GM18858 (cell line): ENCODE measurements around the gene GFAP.
"Not testable (repeated sequence)": the region's sequence is repeated elsewhere in the genome, so short reads cannot be mapped to it uniquely, and the experiment has no call there.

Experiments
- ATAC-seq: cut with Tn5 transposase; IDR thresholded peaks from one replicate; pipeline ENCODE4 v1.9.1; 2021; ENCODE audit not compliant: unreplicated experiment

The GFAP gene

GRCh38 chr17:44915321-44915726, at the start of gene GFAP:
GFAP (minus strand) TSS chr17:44915500; CDS start chr17:44915486, 14 bp downstream.
- no peak for ATAC-seq

- no peak for ATAC-seq
Observed at GRCh38 chr17:44961921-44962350, 46.6 kb upstream of the GFAP start.

GRCh38 chr17:44960691-44961090, 45.4 kb upstream of the GFAP start:
- no peak for ATAC-seq

DNA sequence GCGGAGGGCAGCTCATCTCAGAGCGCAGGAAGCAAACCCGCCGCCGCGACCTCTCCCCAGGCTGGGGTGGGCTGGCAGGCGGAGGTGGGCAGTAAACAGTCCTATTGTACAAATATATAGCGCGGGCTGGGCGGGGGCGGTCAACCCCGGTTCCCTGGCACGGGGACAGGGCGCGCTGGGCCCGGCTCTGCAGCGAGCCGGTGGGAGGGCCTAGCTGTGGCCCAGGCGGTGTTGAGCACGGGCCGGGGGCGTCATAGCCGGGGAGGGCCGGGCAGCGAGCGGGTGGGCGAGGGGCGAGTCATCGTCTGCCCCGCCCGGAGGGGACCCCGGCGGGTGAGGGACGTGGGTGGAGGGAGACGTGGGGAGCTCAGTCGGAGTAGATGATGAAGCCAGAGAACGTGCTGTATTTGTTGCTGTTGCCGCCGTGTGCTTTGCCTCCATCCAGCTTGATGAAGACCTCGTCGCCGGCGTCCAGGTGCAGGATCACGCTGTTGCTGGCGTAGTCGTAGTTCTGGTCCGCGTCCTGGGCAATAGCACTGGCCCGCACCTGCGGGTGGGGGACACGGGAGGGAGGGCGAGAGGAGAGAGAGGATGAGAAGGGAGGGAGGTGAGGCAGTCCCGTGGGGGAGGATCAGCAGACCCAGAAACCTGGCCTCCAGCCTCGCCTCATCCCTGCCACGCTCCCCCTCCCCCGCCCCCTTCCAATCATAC, 44.7 kb upstream of the GFAP start:
- no peak for ATAC-seq

GRCh38 chr17:44956998-44957981, 42.0 kb upstream of the GFAP start:
- ATAC-seq, result no peak

DNA sequence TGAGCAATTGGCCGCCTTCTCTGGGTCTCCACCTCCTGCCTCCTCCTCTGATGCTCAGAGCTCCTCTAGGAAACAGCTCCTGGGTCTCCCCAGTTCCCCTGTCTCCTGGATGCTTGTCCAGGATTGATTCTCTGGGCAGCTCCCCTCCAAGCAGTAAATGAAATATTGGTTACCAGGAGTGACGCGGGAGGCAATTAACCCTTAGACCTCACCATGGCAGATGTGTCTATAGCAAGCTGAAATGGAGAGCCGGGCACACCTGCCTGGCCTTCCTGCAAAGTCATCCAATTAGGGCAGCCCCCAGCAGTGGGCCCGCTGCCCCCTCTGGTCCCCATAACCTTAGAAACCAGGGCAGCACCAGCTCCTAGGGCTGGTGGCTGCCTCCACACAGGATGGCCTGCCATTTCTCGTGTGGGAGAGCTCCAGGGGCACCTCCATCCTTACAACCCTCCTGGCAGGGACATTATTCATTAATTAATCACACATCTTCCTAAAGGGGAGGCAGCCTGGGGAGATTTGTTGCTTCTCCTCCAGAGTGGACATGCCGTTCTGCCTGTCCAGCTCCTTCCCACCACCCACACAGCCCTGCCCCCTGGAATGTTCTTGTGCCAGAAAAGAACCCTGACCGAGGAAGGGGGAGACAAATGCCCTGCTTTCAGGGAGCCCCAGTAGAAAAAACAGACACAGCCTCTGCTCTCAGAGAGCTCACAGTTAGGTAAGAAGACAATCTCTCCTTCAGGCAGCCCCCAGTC, 40.5 kb upstream of the GFAP start:
- ATAC-seq, result no peak

GRCh38 chr17:44952946-44953475, 37.7 kb upstream of the GFAP start:
- no peak for ATAC-seq

- no peak for ATAC-seq
Observed at GRCh38 chr17:44948315-44948795, 33.1 kb upstream of the GFAP start.

DNA sequence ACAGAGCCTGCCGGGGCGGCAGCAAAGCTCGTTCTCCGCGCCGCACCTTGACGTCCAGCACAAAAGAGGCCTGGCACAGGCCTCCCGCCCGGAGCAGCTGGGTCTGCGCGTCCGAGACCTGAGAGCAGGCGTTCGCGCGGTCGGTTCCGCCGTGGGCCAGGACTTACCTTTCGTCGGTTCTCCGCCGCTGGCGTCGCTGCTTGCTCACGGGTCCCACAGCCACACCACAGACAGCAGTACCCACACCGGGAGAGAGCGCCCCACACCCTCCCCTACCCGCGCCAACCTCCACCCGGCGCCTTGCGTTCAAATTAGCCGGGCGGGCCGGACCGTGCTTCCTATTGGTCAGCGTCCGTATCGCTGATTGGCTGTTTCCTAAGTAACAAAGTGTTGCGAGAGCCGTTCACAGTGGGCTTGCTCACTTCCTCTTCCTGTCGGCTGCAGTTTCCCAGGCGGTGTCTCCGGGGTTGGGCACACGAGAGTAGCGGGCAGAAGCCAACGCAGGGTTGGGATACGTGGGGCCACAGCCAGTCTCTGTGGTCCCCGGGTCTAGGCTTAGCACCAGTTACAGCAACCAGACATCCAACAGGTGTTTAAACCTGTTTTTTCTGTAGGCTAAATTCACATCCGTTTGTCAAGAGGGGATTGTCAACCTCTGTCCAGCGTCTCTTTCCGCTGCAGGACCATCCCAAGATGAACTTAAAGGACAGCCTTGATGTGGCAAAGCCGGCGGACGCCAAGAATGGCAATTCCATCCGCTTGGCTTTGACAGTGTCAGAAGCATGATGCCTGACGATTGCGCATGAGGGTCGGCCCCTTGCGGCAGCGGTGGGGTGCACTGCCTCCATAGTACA, 32.4 kb upstream of the GFAP start, which contains the start of gene KIF18B:
Gene KIF18B (minus strand): TSS at position 313 of the 854 bp plus-strand sequence. CDS start 11,429 bp downstream, outside the sequence.
- peak; percentile 84 for ATAC-seq

GRCh38 chr17:44945652-44946051, 30.4 kb upstream of the GFAP start:
- ATAC-seq, result not testable (repeated sequence)

DNA sequence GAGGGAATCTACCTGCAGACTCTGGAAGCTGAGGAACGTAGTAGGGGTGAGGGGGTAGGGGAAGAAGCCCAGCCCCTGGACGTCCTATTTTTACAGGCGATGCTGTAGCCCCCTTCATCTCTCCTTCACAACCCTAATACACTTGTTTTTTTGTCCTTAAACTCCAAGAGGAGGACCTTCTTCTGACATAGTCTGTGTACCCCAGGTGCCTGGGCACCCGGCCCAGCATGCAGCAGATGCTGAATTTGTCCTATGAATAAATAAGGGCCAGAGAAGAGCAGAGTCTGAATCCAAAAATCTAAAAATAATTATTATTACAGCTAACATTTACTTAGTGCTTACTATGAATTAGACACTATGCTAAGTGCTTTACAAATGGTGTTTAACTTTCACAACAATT, 27.2 kb upstream of the GFAP start:
- no peak for ATAC-seq

- no peak for ATAC-seq
Observed at GRCh38 chr17:44941712-44942331, 26.5 kb upstream of the GFAP start.

DNA sequence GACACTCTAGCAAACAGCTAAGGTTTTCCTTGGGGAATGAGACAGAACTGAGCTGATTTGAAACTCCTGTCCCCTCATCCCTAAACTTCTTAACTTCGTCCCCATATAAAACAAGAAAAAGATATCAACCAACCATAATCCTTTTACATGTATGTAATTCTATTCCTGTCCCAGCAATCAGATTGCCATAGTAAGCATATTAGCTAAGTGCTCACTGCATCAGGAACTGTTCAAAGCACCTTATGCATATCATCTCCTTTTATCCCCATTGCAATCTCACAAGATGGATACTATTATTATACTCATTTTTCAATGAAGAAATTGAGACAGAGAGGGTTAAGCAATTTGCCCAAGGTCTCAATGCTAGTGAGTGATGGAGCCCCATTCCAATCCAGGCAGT, 25.5 kb upstream of the GFAP start:
- ATAC-seq, result no peak

GRCh38 chr17:44940317-44940716, 25.0 kb upstream of the GFAP start:
- no peak for ATAC-seq

DNA sequence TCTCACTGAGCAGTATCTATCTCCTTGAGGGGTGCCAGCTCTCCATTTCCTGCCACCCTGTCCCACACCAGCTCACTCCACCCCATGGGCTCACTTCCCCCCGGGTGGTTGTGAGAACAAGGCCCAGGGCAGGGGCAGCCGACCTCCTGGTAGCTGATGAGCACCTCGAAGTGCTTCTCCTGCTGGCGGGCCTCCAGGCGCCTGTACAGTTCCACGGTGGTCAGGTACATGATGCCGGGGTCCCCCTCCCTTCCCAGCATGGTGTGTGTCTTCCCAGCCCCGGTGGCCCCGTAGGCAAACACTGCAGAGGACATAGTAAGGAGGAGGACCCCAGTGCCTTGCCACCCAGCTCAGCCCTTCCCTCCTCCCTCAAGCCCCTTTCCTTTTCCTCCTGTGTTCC, 19.8 kb upstream of the GFAP start:
- no peak for ATAC-seq

DNA sequence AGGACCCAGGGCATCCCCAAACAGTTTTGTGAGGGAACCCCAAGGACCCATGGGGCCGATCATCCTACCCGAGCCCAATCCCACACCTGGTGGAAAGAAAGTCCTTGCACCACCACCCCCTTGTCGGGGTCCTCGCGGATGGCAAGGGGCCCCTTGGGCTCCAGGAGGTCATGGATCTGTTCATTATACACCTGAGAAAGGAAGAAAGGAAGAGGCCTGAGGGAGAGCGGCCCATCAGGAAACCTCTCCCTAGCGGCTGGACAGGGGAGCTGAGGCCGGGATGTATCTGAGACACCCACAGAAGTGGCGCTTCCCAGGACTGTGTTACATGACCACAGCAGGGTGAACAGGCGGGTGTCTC, 19.4 kb upstream of the GFAP start:
- ATAC-seq, result no peak

- ATAC-seq, result no peak
Observed at GRCh38 chr17:44933824-44934744, 18.8 kb upstream of the GFAP start.

GRCh38 chr17:44932787-44933097, 17.4 kb upstream of the GFAP start:
- ATAC-seq, result no peak
